ENCODE data around the gene ZFYVE28.

The ZFYVE28 gene

DNA sequence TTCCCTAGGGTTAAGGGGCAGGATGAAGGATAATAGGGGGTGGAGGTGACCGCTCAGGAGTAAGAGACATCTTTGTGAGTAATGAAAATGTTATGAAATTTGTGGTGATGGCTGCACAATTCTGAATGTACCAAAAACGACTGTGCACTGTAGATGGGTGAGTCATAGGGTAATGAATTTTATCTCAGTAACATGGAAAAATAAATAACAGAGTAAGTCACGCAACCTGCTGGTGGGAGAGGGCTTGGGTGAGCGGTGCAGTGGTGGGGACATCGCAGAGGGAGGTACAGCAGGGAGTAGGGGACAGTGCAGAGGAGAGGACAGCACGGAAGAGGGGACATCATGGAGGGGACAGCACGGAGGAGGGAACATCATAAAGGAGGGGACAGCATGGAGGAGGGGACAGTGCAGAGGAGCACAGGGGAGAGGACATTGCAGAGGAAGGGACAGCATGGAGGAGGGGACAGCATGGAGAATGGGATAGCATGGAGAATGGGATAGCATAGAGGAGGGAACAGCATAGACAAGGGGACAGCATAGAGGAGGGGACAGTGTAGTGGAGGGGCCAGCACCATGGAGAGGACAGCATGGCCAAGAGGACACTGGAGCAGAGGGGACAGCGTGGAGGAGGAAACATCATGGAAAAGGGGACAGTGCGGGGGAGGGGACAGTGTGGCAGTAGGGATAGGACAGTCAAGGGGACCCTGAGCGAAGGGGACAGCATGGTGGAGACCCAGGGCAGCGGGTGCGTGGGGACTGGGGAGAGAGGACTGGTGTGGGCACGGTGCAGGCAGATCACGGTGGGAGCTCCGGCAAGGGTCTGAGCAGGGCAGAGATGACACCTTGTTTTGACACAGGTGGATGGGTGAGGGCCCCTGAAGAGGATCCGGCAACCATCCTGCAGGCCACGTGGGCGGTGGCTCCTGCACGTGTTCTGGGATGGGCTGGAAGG is 88.1 kb downstream of the ZFYVE28 start:
- no peak for DNase-seq

DNA sequence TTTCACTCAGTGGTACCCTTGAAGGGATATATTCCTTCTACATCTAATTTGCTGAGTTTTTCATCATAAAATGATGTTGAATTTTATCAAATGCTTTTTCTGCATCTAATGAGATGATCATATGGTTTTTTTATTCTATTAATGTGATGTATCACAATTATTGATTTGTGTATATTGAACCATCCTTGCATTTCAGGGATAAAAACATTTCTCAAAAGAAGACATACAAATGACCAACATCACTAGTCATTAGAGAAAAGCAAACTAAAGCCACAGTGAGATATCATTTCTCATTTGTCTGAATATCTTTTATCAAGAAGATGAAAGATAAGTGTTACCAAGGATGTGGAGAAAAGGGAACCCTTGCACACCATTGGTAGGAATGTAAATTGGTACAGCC is 90.9 kb downstream of the ZFYVE28 start:
- no peak for DNase-seq

DNA sequence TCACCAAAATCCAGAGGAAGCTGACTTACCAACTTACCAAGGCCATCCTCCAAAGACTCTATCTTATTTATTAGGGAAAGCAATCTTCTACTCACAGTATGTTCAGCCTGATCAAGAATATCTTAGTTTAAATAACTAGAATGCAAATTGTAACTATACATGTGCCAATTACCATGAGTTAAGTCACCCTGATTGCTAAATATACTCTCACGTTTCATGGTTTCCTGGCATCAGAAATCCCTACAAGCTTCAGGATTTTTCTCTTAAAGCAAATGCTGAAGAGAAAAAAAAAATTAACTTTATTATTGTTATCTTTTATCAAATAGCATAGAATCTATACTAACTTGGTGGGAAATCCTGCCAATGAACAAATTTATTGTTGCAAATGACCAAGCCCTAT is 93.6 kb downstream of the ZFYVE28 start:
- DNase-seq = no peak

DNA sequence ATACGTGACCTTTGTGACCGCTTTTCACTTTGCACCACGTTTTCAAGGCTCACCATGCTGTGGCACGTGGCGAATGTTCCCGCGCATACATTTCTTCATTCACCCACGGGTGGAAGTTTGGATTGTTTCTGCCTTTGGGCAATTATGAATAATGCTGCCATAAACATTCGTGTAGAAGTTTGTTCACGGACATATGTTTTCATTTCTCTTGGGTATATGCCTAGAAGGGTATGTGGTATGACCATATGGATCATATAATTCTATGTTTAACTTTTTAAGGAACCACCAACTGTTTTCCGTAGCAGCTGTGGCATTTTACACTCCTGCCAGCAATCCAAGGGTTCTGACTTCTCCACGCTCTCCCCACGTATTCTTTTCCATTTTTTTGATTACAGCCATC is 95.6 kb downstream of the ZFYVE28 start:
- DNase-seq = no peak

DNA sequence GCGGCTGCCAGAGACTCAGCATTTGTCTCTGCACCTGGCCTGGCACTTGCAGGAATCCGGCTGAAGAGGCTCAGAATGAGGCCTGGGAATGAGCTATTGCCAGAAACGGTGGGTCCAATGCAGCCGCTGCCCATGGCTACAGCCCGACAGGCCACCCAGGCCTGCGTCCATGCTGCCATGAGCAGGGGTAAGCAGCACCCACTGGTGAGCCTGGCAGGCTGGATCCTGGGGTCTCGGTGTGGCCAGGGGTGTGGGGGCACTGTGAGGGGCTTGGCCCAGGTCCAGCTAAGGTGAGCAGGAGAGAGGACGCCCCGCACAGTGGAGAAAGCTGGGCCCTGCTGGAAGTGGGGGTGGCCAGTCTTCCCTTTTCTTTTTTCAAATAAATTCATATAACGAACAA is 96.2 kb downstream of the ZFYVE28 start:
- DNase-seq = no peak

DNA sequence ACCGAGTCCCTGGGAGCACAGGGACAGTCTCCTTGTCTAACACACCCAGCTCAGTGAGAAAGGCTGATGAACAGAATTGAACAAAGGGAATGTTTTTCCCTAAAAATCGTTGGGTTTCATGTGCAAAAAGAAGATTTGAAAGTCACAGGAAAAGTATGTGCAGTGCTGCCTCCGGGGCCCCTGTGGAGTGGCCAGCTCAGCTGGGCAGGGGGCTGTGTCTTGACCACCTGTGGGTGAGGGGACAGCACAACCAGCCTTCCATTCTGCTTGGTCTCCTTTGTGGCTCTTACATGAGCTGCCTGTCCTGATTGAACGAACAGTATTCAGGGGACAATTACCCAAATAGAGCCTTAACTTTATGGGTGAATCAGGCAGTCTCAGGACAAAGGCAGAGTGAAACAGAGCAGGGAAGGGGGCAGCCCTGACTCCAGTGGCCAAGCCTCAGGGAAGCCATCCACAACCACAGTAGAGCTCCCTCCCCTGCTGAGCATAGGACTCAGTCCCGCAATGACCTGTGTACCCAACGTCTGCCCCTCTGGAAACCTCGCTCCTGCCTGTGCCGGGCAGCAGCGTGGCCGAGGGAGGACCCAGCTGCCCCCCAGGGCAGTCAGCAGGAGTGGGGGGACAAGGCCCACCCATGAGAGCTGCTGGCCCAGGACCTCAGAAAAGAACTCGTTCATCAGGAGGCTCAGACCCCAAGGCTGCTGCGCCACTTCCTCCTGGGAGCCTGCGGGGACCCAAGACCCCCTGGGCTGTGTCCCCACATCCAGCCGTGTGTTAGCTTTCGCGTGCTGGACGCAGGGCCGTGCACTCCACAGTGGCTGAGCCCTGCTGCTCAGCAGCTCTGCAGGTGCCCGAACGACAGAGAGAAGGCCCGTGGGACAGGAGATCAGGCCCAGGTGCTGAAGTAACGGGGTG is 96.9 kb downstream of the ZFYVE28 start:
- DNase-seq = no peak

DNA sequence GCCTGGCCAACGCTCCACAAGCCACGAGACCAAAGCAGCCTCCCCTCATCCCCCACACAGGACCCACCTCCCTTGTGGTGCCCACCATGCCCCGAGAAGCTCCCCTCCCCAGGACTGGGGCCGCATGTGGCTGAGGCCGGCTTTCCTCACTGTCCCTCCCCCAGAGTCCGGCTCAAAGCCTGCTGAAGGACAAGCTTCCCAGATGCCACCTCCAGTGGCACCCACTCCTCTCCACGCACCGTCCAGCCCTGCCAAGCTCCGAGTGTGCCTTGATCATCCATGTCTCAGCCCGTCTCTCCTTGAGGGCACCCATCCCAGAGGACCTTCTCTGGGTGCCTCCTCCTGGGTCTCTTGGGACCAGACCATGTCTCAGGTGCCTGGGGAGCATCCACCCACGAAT is 97.7 kb downstream of the ZFYVE28 start:
- no peak for DNase-seq

DNA sequence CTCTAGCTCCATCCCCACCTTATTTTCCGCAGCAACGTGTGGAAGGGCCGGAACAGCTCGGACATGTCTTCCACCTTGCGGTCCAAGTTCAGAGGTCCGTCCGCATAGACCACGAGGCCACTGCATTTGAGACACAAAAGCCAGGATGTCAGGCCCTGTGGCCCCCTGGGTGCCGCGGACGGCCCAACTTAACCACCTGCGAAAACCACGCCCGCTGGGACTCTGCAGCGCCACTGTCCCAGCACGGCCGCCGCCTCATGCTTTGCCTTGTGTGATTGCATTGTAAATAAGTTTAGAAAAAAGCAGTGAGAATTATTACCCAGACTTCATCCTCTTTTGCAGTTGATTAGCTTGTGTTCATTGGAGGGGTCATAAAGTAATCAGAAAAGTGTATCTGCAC is 98.3 kb downstream of the ZFYVE28 start:
- no peak for DNase-seq

DNA sequence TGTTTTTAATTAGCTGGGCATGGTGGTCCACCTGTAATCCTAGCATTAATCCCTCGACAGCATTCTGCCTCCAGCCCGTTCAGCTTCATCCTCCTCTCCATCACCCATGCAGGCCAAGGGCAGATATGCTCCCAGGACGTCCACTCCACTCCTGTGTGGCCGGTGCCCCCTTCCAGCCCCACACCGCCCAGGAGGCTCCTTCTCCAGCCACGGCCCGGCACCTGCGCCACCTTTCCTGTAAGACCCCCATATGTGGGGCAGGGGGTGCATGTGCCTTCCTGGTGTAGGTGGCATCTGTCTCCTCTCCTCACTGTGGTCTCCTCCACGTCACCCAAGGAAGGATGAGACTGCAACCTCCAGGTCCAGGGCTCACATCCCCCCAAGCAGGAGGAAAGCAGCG is 99.6 kb downstream of the ZFYVE28 start:
- DNase-seq = no peak

DNA sequence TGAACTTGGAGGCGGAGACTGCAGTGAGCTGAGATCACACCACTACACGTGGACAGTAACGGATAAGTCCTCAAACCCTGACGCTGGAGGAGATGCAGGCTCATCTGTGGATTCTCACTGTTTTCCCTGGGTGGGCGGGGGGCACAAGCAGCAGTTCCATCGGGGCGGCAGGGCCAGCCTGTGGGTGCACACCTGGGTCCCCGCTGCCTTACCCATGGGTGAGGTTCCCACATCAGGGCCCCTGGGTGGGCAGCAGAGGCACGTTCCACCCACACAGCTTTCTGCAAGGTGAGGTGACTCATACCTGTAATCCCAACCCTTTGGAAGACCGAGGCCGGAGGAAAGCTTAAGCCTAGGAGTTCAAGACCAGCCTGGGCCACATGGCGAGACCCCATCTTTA is 100.0 kb downstream of the ZFYVE28 start:
- DNase-seq = no peak

DNA sequence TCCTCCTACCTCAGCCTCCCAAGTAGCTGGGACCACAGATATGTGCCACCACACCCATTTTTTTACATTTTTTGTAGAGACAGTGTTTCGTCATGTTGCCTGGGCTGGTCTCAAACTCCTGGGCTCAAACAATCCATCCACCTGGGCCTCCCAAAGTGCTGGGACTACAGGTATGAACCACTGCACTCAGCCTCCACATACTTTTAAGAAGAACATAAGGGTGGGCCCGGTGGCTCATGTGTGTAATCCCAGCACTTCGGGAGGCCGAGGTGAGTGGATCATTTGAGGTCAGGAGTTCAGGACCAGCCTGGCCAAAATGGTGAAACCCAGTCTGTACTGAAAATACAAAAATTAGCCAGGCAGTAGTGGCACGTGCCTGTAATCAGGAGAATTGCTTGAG is 105.1 kb downstream of the ZFYVE28 start:
- DNase-seq = no peak

DNA sequence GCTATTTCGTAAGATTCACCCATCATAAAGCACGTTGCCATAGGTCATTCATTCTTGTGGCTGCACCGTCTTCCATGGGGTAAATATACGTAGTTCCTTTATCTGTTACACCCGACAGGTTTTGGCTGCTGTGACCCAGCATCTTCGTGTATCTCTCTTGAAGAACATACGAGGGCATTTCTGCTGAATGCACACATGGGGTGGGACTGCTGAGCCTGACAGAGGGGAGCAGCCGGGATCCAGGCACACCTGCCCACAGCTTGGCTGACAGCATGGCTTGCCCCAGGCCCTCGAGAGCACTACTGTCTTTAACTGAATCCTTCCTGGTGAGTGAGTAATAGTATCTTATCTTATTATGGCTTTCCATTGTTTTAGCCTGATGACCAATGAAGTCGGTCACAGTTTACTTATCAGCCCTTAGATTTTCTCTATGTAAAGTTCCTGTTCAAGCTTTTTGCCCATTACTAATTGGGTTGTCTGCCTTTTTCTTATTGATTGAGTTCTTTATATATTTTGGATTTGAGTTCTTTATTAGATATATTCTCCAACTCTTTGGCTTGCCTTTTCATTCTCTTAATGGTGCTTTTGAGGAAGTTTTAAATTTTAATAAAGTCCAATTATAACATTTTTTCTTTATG is 111.6 kb downstream of the ZFYVE28 start:
- no peak for DNase-seq

DNA sequence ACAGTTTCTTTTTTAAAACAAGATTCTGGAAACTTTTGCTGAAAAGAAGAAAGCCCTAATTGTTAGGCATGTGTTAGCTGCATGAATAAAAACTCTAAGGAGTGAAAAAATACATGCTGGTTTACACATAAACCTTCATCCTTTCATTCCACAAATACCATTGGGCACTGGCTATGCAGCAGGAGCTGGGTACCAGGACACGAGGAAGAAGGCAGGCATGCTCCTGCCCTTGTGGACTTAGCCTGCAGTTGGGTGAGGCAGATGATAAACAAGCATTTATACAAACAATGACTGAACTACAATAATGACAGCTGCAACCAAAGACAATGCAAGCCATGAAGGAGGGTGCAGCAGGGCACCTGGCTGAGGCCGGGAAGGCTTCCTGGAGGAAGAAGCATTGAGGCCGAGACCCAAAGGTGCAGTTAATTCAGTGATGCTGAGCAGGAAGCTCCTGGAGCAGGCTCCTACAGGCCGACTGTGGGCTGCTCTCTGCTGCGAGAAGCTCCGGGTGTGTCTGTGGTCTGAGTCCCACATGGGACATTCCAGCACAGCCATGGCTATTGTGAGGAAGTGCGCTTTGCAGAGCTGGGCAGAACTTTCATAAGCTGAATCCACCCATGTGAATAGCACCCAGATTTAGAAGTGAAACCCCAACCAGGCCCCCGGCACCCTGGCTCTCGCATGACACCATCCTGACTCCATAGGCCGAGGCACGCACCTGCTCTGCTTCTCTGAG is 112.5 kb downstream of the ZFYVE28 start:
- no peak for DNase-seq

DNA sequence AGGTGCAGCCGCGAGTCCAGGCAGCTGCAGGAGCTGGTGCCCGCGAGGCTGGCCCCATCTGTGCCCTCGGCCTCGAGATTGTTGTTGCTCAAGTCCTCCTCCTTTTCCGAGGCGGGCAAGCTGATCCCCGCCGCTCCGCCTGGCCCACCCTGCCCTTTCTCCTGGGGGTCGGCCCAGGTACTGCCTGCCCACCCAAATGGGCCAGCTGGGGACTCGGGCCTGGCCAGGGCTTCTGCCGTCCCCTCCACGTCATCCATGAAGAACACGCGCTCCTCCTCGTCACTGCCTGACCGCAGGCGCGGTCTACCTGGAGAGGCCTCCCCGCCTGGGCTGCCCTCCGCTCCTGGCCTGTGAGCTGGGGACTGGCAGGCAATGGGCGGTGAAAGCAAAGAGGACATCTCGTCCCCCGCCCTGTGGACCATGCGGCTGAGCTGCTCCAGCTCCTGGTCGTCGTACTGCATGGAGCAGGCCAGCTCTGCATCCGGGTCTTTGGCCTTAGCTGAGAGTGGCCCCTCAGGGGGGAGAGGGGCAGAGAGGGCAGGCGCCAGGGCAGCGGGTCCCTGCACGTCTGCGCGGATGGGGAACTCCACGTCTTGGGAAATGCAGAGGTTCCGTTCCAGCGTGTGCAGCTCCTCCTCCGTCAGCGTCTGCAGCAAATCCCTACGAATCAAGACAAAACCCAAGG is 113.4 kb downstream of the ZFYVE28 start:
- DNase-seq = no peak

DNA sequence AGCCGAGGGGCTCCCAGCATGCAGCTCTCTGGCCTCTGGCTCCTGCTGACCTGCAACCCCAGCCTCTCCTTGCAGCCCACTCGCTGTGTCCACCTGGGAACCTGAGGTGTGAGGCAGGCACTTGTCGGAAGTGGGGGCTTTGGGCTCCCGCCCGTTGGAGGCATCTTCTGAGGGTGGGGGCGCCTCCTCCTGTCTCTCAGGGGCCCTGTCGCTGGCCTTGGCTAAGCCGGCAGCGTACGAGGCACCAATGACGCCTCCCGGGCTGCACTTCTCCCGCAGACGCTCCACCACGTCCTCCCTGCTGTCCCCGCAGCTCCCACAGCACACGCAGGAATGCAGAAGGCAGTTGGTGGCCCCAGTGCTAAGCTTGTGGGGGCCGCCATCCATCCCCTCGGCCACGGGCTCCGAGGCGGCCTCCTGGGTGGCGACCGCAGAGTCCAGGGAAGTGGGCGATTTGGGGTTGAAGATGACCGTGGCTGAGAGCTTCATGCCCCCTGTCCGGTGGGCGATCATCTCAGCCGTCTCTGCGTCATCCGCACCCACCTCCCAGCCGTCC is 114.0 kb downstream of the ZFYVE28 start:
- DNase-seq = no peak

DNA sequence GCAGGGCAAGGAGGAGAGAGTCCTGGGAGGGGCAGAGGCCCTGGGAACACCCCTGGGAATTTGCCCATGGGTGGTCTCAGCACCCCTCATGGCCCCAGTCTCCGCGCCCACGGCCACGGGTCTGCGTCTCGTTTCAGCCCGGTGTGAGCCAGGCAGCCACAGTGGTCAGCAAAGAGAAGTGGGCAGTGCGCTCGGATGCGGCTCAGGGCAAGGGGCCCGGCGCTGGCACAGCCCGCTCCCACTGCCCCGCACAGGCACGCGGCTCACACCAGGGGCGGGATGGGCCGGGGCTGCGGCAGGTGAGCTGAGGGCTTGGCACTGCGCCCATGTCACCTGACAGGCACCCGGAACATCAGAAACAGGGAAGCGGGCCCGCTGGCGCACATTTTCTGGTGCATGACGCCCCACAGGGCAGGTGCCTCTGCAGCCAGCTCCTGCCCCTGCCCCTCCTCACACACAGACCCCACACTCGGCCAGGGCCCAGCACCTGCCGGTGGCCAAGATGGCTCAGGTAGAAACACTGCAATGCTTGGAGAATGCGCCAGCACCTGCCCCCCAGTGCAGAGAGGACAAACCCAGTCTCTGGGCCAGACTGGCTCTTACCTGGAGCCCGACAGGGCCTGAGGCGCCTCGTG is 114.6 kb downstream of the ZFYVE28 start:
- no peak for DNase-seq

DNA sequence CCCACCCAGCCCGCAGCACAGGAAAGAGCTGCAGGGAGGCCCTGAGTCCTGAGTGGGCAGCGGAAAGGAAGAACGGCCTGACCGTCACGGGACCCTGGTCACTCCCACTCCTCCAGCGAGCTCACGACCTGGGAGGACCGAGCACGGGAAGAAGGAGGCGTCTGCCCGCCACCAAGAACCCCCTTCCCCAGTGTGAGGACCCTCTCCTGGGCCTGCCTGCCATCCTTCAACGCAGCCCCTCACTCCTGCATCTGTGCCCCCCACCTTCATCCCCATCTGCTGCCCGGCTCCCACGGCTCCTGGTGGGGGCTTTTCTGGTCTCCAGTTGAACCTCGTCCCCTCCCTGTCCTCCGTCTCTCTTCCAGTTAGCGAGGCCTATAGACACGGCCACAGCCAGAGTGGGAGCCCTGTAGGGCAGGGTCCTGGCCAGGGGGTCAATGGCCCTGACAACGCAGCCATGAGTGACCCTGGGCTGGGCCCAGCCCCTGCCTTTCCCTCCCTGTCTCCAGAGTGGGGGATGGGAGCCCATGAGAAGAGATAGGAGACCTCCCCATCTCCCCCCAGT is 115.2 kb downstream of the ZFYVE28 start:
- no peak for DNase-seq

DNA sequence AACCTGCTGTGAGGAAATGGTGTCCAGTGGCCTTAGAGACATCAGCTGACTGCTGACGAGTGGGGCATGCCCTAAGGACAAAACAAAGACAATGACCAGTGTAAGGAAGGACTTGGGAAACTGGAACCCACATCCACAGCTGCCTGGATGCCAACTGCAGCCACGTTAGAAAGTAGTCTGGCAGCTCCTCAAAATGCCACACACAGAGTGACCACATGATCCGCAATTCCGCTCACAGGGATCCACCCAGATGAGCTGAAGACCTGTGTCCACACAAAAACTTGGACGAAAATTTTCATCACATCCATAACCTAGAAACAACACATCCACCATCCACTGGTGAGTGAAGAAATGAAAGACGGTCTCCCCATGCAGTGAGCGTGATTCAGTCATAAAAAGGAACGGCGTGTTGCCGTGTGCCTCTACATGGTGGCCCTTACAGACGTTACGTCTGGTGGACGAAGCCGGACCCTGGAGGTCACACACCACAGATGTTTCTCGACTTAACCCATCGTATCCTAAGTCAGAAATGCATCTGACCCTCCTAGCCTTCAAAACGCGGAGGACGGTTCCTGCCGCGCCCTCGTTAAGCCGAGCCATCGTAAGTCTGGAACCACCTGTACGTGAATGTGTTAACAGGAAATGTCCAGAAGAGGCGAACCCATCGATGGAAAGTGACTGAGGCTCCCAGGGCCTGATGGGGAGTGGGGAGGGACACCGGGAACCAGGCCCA is 115.9 kb downstream of the ZFYVE28 start:
- DNase-seq = no peak

DNA sequence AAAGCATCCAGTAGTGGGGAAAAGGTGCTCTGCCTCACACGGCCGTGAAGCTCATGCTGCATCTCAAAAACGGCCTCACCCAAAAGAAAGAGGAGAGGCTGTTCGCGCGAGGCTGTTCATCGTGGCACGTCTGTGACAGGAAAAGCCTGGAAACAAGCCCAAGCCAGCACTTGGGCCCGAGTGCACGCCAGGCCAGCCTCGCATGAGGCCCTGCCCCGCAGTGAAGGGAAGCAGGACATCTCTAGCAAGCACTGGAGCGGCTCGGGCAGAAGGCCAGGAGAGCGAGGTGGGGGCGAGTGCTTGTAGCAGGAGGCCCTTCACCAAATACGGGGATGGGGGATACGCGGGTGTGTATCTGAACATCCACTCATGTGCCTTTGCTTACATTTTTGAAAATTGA is 116.6 kb downstream of the ZFYVE28 start:
- DNase-seq = no peak

DNA sequence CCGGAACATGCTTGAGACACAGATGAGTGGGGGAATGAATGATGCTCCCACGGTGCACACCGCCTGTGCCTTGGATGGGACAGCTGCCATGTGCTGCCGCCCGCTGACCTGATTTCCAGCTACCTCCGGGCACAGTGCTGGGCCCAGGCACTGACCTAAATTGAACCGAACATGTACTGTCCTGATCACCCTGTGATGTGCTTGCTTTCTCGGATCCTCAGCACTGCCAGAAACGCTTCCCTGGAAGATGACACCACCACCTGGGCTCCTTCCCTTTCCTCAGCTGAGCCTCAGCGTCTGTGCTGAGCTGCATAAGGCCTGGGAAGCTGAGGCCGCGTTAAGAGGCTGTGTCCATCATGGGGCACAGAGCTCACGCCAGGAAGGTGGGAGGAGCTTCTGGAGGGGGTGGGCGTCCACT is 117.2 kb downstream of the ZFYVE28 start:
- DNase-seq = no peak
